Neuron (in vitro differentiated cells): ENCODE data around the gene ECEL1.
"Not testable (repeated sequence)": the region's sequence is repeated elsewhere in the genome, so short reads cannot be mapped to it uniquely, and the experiment has no call there.

ENCODE experiments used
- H2AFZ ChIP-seq: one replicate; pipeline ENCODE4 v1.6.1; 2013; ENCODE audit warnings: low read depth, mild to moderate bottlenecking, inconsistent platforms, low read length, moderate library complexity
- H3K27me3 ChIP-seq: one replicate; pipeline ENCODE4 v1.6.1; 2013; ENCODE audit warnings: low read length; ENCODE audit not compliant: insufficient read depth
- H3K36me3 ChIP-seq: one replicate; pipeline ENCODE4 v1.6.1; 2013; ENCODE audit warnings: low read length; ENCODE audit not compliant: insufficient read depth
- H3K4me1 ChIP-seq: one replicate; pipeline ENCODE4 v1.6.1; 2013; ENCODE audit warnings: low read length; ENCODE audit not compliant: insufficient read depth
- H3K4me3 ChIP-seq: 2 replicates; pipeline ENCODE4 v1.5.1; 2013; ENCODE audit warnings: mild to moderate bottlenecking, low read length, moderate library complexity
- H3K9me3 ChIP-seq: one replicate; pipeline ENCODE4 v1.6.1; 2013; ENCODE audit warnings: low read length

The ECEL1 gene

DNA sequence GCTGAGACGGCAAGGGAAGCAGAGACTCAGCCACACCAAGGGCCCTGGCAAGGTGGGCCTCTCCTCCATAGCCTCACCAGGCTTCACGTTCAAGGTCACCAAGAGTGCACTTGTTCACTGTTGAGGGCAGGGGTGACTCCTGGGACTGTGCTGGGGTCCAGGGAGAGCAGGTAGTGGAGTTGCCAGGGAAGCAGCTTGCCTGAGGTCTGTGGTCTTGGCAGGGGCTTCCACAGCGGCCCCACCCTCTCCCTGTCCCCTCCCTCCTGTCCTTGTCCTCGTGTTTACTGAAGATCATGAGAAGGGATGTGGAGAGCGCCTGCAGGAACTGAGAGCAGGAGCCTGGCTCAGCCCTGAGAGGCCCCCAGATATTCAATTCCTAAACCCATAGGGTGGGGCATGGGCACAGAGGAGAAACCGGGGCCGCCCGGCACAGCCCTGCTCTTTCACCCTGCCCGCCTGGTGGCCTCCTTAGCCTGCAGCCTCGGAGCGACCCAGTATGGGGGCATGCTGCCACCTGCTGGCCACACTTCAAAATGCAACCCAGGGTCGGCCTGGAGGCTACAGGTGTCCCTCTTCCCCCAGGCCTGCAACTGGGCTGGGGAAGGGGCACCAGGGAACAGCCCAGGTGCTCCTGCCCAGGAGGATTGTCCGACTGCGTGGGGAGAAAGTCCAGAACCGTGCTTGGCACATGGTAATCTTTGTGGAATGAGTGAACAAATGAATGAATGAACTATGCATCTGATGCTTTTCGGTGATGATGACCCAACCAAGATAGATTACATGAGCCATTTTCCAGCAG lies 47.2 kb downstream of the ECEL1 start:
- not testable (repeated sequence) for H3K4me1 ChIP-seq, H3K4me3 ChIP-seq

DNA sequence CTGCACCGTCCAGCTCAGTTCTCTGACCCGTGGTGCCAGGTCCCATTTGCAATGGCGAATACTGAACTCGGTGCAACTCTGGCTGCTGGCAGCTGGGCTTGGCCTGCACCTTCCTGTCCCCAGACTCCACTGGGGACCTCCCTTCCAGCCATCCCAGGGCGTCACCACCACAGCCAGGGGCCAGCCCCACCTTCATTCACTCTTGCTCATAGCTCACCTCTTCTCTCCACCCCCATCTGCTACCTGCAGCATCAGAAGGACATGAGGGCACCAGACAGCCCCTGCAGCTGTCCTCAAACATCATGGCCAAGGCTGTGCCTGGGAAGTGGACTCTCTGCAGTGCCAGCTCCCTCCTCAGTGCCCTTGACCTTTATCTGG lies 47.9 kb downstream of the ECEL1 start:
- Histone ChIP-seq H3K4me3 (no peak overlapping the region), H3K4me1 (peaks cover 2% of the 10 kb centered on the region), H3K36me3 (no peaks in the 10 kb centered on the region), H3K27me3 (peaks cover 19% of the 10 kb centered on the region), H3K9me3 (no peaks in the 10 kb centered on the region), H2AFZ (no peak overlapping the region)

More for the DNA sequence above, 47.2 kb downstream of the ECEL1 start:
- not testable (repeated sequence) for H3K9me3 ChIP-seq, H3K36me3 ChIP-seq, H2AFZ ChIP-seq
- H3K27me3 ChIP-seq: peaks cover 14% of the 10 kb centered on the region

DNA sequence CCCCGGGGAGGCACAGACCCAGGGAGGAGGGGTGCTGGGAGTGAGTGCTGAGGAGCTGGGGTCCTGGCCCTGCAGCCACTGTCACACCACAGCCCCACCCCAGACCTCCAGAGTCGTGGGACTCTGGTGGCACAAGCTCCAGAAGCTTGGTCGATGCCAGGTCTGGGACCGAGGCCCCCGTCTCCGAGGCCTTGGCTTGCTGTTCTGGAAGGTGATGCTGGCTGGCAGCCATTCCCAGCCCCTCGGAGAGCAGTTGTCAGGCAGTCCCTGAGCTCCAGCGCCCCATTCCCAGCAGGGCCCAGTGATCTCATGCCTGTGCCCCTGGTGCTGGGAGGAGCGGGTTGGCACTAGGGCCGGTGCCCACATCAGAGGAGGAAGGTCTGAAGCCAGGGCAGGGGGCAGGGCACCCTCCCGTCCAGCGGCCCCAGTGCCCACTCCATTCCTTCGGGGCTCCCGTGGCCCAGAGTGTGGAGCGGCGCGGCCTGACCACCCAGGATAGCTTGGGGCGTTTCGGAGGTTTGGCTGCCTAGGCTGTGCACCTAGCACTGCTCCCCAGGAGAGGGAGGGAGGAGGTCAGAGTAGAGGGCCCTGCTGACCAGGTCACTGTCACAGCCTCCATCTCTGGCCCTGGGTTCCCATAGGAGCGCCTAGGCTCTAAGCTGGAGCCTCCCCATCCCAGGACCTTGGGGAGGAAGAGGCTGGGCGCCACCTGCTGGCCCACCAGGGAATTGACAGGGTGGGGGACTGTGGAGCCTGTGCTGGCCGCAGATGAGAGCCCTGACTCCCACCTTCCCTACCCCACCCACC lies 48.5 kb downstream of the ECEL1 start:
- Histone ChIP-seq H2AFZ (no peak overlapping the region), H3K9me3 (no peaks in the 10 kb centered on the region), H3K27me3 (peaks cover 25% of the 10 kb centered on the region), H3K4me1 (peaks cover 2% of the 10 kb centered on the region), H3K36me3 (no peaks in the 10 kb centered on the region), H3K4me3 (no peak overlapping the region)

DNA sequence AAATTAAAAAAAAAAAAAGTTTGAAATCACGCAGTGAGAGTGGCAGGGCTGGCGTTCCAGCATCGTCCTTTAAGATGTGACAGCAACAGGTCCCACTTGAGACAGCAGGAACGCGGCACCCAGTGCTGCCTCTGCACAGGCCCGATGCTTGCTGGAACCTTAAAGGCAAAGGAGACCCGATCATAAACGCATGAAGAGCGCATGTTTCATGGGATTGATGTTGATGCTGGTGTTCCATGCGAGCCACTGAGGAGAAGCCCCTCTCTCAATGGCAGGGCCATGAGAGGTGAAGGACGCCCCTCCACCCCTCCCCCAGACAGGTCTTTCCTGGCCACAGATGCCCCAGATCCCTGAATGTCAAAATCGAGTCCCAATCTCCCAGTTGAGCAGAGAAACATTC lies 49.5 kb downstream of the ECEL1 start:
- Histone ChIP-seq H3K9me3 (no peaks in the 10 kb centered on the region), H3K36me3 (no peaks in the 10 kb centered on the region), H3K27me3 (peaks cover 28% of the 10 kb centered on the region), H3K4me1 (peaks cover 2% of the 10 kb centered on the region), H3K4me3 (no peak overlapping the region), H2AFZ (no peak overlapping the region)

DNA sequence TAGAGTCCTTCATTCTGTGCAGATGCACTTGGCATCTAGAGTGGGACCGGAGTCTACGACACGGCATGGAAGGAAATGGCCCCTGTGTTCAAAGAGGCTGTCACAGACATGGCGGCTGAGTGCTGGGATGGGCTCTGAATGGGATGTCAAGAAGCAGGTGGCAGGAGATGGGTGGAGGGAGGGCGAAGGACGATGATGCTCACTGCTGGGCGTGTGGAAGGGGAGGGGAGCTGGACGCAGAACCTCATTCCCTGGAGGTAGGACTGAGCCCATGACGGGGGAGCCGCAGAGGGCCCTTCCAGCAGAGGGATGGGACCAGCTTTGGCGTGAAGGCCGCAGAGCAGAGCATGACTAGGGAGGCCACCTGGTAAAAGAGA lies 50.5 kb downstream of the ECEL1 start:
- peaks cover 30% of the 10 kb centered on the region for H3K27me3 ChIP-seq
- H3K4me1 ChIP-seq: peaks cover 2% of the 10 kb centered on the region
- no peak overlapping the region for H3K4me3 ChIP-seq
- no peaks in the 10 kb centered on the region for H3K36me3 ChIP-seq
- no peaks in the 10 kb centered on the region for H3K9me3 ChIP-seq
- no peak overlapping the region for H2AFZ ChIP-seq

DNA sequence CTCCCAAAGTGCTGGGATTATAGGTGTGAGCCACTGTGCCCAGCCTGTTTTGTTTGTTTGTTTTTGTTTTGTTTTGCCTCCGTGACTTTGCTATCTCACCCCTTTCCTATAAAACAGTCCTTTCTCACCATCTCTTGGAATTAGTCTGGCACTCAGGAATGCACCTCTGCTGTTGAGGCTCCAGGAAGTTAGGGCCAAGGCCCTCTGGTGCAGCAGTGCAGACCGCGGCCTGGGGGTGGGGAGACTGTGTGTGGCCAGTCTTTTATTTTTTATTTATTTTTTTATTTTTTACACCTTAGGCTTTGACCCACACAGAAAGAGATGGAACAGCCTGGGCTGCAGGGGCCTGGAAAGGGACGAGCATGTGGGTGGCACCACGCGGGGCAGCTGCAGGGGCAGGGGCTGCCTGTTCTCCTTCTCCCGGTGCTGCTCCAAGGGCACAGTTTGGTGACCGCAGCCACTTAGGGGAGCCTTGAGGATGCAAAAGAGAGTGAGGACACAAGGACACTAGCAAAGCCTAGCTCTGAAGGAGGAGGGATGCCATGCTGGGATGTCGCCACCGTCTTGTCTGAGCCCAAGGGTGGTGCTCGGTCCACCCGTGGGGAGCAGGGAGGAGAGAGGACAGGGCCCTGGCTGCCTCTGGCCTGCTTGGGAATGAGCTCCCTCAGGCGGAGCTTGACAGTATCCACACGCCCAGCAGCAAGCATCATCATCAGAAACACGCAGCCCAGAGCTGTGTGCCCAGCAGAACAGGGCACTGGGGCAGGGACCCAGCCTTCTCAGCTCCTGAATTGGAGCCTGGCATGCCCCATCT lies 51.0 kb downstream of the ECEL1 start:
- no peak overlapping the region for H2AFZ ChIP-seq
- no peaks in the 10 kb centered on the region for H3K9me3 ChIP-seq
- H3K36me3 ChIP-seq: no peaks in the 10 kb centered on the region
- H3K4me3 ChIP-seq: no peak overlapping the region
- H3K4me1 ChIP-seq: peaks cover 2% of the 10 kb centered on the region
- peaks cover 26% of the 10 kb centered on the region for H3K27me3 ChIP-seq

DNA sequence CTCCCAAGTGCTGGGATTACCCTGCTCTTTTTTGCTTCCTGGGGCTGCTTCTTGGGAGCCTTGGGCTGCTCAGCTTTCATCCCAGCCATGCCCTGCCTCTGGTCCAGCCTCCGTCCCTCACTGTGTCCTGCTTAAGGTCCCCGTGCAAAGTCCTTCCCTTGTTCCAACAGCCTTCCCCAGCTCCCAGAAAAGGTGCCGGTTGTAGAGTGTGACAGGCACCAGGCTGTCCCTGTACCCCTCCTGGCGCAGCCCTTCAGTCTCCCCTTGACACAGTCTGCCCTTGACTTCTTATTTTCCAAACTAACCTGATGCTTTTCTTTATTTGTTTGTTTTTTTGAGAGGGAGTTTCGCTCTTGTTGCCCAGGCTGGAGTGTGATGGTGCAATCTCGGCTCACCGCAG lies 51.8 kb downstream of the ECEL1 start:
- Histone ChIP-seq H3K4me3 (no peak overlapping the region), H3K9me3 (no peaks in the 10 kb centered on the region), H3K4me1 (peaks cover 2% of the 10 kb centered on the region), H3K27me3 (peaks cover 21% of the 10 kb centered on the region), H3K36me3 (no peaks in the 10 kb centered on the region), H2AFZ (no peak overlapping the region)

DNA sequence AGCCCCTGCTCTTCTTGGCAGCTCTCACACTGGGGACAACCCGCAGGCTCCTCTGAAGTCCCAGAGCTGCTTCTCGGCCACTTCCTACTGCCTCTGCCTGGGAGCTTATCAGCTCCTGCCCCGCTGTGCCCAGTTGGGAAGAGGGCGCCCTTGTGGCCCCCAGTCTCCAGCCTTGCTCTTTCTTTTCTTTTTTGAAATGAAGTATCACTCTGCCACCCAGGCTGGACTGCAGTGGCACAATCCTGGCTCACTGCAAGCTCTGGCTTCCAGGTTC lies 52.3 kb downstream of the ECEL1 start:
- Histone ChIP-seq H3K27me3 (peaks cover 26% of the 10 kb centered on the region), H2AFZ (no peak overlapping the region), H3K4me1 (peaks cover 2% of the 10 kb centered on the region), H3K9me3 (no peaks in the 10 kb centered on the region), H3K36me3 (no peaks in the 10 kb centered on the region), H3K4me3 (no peak overlapping the region)

DNA sequence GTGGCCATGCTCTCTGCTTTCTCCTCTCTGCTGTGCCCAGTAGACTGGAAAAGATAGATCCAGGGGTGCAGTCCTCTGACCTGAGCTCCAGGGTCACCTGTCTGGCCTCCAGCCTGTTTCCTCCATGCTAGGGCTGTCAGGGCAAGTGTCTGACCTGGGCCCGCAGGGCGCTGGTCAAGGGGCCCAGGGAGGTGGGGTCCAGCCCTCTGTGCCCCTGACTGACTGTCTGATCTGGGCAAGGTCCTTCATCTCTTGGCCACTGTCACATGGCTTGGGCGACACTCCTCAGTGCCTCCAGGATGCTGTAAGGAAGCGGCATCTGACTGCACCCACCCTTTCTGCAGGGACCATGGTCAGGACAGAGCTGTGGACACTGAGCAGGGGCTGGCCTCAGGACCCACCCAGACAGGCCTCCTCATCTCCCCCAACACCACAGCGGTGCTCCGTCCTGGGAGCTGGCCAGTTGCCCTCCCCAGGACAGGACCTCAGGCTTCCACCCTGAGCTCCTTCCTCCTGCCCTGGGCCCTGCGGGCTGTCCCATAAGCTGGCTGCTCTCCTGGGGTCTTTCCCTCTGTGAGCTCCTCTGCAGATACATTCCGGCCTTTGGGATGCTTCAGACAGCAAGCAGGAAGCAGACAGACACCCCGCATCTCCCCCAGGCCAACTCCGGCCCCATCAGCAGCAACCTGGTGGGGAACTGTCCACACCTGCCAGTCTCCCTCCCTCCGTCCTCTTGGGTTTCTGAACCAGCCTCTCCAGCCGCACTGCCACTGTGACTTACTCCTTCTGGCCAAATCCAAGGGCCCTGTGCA lies 52.9 kb downstream of the ECEL1 start:
- H3K4me3 ChIP-seq: no peak overlapping the region
- H3K36me3 ChIP-seq: no peaks in the 10 kb centered on the region
- H3K27me3 ChIP-seq: peaks cover 26% of the 10 kb centered on the region

DNA sequence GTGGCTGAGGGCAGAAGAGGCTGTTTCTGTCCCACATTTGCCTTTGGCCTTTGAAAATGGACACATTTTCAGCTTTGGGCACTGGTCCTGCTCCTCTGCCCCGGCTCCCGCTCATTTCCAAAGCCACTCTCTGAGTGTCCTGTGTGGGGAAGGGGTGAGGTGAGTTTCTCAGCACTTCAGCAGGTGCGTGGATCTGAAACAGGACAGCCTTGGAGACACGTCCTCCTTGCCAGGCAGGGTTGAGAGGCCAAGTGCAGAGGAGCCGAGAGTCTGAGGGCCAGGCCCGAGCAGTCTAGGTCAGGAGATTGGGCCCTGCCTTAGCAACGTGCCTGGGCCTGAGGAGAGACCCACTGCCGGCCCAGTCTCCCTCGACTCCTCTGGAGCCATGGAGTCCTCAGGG lies 53.5 kb downstream of the ECEL1 start:
- no peak overlapping the region for H2AFZ ChIP-seq
- no peak overlapping the region for H3K4me3 ChIP-seq
- no peaks in the 10 kb centered on the region for H3K4me1 ChIP-seq
- H3K9me3 ChIP-seq: no peaks in the 10 kb centered on the region
- H3K36me3 ChIP-seq: no peaks in the 10 kb centered on the region
- peaks cover 26% of the 10 kb centered on the region for H3K27me3 ChIP-seq

More for the DNA sequence above, 52.9 kb downstream of the ECEL1 start:
- H2AFZ ChIP-seq: no peak overlapping the region
- H3K4me1 ChIP-seq: no peaks in the 10 kb centered on the region
- H3K9me3 ChIP-seq: no peaks in the 10 kb centered on the region

DNA sequence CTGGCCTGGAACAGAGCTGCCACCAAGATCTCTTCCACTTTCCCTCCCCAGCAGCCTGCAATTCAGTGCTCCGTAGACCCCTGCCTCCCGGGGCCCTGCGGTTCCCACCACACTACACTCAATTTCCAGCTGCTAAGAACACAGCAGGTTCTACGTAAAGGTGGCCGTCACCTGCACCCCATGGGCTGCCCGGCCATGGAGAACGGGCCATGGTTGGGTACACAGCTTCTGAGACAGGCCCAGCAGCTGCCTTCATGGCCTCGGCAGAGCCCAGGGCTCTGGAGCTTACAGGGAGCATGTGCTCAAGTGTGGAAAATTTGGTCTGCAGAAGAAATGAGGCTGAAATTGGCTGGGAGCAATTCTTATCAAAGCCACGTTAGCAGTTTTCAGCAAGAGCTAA lies 54.0 kb downstream of the ECEL1 start:
- not testable (repeated sequence) for H3K36me3 ChIP-seq, H3K4me3 ChIP-seq, H3K9me3 ChIP-seq, H2AFZ ChIP-seq, H3K4me1 ChIP-seq
- H3K27me3 ChIP-seq: peaks cover 26% of the 10 kb centered on the region

DNA sequence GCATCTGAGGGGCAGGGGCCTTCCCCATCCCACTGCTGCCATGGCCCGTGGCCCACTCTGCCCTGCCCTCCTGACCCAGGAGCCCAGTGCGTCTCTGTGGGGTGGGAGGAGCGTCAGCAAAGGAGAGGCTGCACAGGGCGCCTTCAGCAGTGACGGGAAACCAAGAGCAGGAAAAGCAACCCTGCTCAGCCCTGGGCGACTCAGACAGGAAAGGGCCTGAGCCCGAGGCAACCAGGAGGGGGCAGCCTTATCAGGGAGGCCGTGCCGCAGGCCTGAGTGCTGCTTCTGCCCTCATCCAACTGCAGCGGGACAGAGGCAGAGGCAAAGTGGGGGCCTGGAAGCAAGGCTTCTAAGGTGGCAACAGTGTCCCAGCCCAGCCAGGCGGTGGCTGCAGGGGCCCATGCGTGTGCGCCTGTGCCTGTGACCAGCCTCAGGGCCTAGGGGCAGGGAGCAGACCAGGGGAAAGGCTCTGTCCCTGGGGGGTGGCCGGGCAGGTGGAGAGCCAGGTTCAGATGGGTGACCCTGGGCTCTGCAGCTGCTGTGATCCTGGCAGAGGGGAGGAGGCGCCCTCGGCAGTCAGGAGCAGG lies 54.9 kb downstream of the ECEL1 start:
- H3K4me3 ChIP-seq: no peak overlapping the region
- H3K36me3 ChIP-seq: no peaks in the 10 kb centered on the region
- no peak overlapping the region for H2AFZ ChIP-seq
- H3K9me3 ChIP-seq: no peaks in the 10 kb centered on the region
- H3K4me1 ChIP-seq: no peaks in the 10 kb centered on the region
- peaks cover 21% of the 10 kb centered on the region for H3K27me3 ChIP-seq
